ENCODE data around the gene GPRASP1. TPM values are rescaled to one million over a fixed set of nuclear protein-coding genes. Genes with fewer than 3 reads are reported as not detected.

Gene GPRASP1, protein sequence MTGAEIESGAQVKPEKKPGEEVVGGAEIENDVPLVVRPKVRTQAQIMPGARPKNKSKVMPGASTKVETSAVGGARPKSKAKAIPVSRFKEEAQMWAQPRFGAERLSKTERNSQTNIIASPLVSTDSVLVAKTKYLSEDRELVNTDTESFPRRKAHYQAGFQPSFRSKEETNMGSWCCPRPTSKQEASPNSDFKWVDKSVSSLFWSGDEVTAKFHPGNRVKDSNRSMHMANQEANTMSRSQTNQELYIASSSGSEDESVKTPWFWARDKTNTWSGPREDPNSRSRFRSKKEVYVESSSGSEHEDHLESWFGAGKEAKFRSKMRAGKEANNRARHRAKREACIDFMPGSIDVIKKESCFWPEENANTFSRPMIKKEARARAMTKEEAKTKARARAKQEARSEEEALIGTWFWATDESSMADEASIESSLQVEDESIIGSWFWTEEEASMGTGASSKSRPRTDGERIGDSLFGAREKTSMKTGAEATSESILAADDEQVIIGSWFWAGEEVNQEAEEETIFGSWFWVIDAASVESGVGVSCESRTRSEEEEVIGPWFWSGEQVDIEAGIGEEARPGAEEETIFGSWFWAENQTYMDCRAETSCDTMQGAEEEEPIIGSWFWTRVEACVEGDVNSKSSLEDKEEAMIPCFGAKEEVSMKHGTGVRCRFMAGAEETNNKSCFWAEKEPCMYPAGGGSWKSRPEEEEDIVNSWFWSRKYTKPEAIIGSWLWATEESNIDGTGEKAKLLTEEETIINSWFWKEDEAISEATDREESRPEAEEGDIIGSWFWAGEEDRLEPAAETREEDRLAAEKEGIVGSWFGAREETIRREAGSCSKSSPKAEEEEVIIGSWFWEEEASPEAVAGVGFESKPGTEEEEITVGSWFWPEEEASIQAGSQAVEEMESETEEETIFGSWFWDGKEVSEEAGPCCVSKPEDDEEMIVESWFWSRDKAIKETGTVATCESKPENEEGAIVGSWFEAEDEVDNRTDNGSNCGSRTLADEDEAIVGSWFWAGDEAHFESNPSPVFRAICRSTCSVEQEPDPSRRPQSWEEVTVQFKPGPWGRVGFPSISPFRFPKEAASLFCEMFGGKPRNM (N-terminal part only)
- total RNA-seq = 10 to 100 TPM in 1 of 3 donors, 1 to 10 TPM in 2; 3.4 to 29.6 (median 3.7) TPM
- long read RNA-seq, donor 1, full-length matches to known transcripts = 14 of 40 reads
- long read RNA-seq, donor 1, partial matches to known transcripts = 17 of 40 reads
- long read RNA-seq, donor 1, other reads (novel, unspliced or antisense) = 9 of 40 reads
- long read RNA-seq, donor 2 = 0 reads

DNA sequence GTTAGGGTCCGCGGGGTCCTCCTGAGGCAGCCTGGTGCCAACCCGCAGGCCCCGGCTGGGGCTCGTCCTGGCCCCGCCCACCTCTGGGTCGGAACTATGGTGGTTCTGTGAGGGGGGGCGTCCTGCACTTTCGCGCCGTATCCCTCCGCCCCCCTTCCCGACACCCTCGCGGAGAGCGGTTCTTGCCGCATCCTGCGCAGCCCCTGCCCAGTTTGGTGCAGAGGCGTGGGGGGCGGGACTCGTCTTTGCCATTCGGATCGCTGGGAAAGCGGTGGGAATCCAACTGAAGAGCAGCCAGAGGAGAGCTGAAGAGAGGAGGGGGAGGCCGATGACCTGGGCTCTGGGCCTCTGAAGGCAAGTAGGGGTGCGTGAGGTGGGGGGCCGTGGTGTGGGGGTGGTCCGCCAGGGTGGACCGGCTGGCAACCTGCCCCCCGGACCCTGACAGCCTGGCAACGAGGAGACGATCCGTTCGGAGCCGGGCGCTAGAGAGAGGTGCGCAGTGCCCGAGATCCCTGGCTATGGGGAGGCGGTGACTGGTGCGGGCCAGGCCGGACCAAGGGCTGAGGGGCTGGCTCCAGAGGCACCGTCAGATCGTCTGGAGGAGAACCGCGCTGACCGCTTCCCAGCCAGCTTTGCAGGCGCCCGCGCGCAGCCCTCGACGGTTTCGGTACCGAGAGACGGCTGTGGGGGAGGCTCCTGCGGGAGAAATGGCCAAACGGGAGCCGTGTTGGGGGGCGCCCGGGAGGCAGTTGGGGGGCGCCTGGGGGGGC, at the start of gene GPRASP1:
TSS of gene GPRASP1 (plus strand) at position 242 of the 770 bp plus-strand sequence. CDS start 2,431 bp downstream, outside the sequence.
- no peaks in the 10 kb centered on the region for H3K4me1 ChIP-seq (ENCODE audit: low read depth)
- peak within 1 kb of the TSS; percentile 17 for H3K4me3 ChIP-seq
- H3K36me3 ChIP-seq (ENCODE audit: low read depth) = no peaks in the 10 kb centered on the region
- TF ChIP-seq CTCF (IDR thresholded peaks at IDR 0.05) = no peak
- ATAC-seq (peak; percentile 68), DNase-seq (peak; percentile 40 to 75 (median 63))
- intact Hi-C loops (cut with DNase I, micrococcal nuclease) = no loop called here
- H3K9me3 ChIP-seq = no peaks in the 10 kb centered on the region

GRCh38 chrX:102604327-102604726, 47.0 kb upstream of the GPRASP1 start:
- no peak overlapping the region for H3K4me3 ChIP-seq
- H3K4me1 ChIP-seq (ENCODE audit: low read depth) = no peaks in the 10 kb centered on the region
- H3K9me3 ChIP-seq = no peaks in the 10 kb centered on the region
- TF ChIP-seq CTCF (IDR thresholded peaks at IDR 0.05) = no peak
- DNase-seq (no peak), ATAC-seq (no peak)
- intact Hi-C loops (cut with DNase I, micrococcal nuclease) = no loop called here
- no peaks in the 10 kb centered on the region for H3K36me3 ChIP-seq (ENCODE audit: low read depth)

DNA sequence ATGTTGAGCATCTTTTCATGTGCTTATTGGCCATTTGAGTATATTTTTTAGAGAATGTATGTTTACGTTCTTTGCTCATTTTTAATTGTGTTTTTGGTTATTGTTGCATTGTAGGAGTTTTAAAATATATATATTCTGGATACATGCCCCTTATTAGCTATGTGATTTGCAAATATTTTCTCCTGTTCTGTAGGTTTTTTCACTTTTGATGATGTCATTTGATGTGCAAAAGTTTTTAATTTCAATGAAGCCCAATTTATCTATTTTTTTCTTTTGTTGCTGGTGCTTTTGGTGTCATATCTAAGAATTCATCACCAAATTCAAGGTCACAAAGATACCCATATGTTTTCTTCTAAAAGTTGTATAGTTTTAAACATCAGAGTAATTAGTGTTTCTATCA, 45.2 kb upstream of the GPRASP1 start:
- DNase-seq (no peak), ATAC-seq (no peak)
- H3K4me3 ChIP-seq = no peak overlapping the region
- H3K4me1 ChIP-seq (ENCODE audit: low read depth) = no peaks in the 10 kb centered on the region
- intact Hi-C loops (cut with DNase I, micrococcal nuclease) = no loop called here
- TF ChIP-seq CTCF (IDR thresholded peaks at IDR 0.05) = no peak
- H3K36me3 ChIP-seq (ENCODE audit: low read depth) = no peaks in the 10 kb centered on the region
- no peaks in the 10 kb centered on the region for H3K9me3 ChIP-seq

GRCh38 chrX:102610905-102611304, 40.4 kb upstream of the GPRASP1 start:
- no peak overlapping the region for H3K4me3 ChIP-seq
- no peaks in the 10 kb centered on the region for H3K9me3 ChIP-seq
- ATAC-seq (no peak), DNase-seq (no peak)
- H3K36me3 ChIP-seq (ENCODE audit: low read depth) = no peaks in the 10 kb centered on the region
- intact Hi-C loops (cut with DNase I, micrococcal nuclease) = no loop called here
- no peaks in the 10 kb centered on the region for H3K4me1 ChIP-seq (ENCODE audit: low read depth)
- no peak for TF ChIP-seq CTCF (IDR thresholded peaks at IDR 0.05)

- Histone ChIP-seq H3K9me3 (peaks cover 7% of the 10 kb centered on the region), H3K36me3 (ENCODE audit: low read depth) (no peaks in the 10 kb centered on the region), H3K4me1 (ENCODE audit: low read depth) (no peaks in the 10 kb centered on the region), H3K4me3 (no peak overlapping the region)
- no peak for TF ChIP-seq CTCF (IDR thresholded peaks at IDR 0.05)
- intact Hi-C loops (cut with DNase I, micrococcal nuclease) = no loop called here
- ATAC-seq (no peak), DNase-seq (no peak)
Measured at GRCh38 chrX:102624105-102624504, 27.2 kb upstream of the GPRASP1 start.
